NCI-H1048 (cell line): Measurements from ENCODE around the gene RAC2.

Experiments
- DNase-seq: peaks from one replicate; lab custom pipeline; 2025; lab: John Stamatoyannopoulos, UW

RAC2 gene

GRCh38 chr22:37244114-37244921, at the start of gene RAC2:
Gene RAC2 (minus strand): TSS chr22:37244269. CDS start chr22:37244148, 121 bp downstream.
- no peak for DNase-seq

- DNase-seq, result no peak
These were observed 49.1 kb upstream of the RAC2 start for GRCh38 chr22:37293172-37293571.

DNA sequence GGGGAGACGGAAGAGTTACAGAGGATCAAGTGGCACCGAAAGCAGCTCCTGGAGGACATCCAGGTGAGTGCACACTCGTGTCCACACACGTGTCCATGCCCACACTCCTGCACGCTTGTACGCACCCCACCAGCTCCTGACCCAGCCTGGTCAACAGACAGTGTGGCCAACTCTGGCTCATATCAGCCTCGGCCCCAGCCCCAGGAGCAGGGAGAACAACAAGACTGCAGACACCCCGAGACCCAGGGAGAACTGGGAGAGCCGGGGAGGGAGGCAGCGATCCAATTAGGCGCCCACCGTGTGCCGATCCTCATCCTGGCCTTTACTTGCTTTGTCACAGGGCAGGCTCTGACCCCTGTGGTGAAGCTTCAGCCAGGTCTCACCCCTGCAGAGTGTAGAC, 48.6 kb upstream of the RAC2 start:
- no peak for DNase-seq

- no peak for DNase-seq
These were observed 47.7 kb upstream of the RAC2 start for GRCh38 chr22:37291559-37292298.

- DNase-seq, result no peak
These were observed 46.7 kb upstream of the RAC2 start for GRCh38 chr22:37290737-37291136.

DNA sequence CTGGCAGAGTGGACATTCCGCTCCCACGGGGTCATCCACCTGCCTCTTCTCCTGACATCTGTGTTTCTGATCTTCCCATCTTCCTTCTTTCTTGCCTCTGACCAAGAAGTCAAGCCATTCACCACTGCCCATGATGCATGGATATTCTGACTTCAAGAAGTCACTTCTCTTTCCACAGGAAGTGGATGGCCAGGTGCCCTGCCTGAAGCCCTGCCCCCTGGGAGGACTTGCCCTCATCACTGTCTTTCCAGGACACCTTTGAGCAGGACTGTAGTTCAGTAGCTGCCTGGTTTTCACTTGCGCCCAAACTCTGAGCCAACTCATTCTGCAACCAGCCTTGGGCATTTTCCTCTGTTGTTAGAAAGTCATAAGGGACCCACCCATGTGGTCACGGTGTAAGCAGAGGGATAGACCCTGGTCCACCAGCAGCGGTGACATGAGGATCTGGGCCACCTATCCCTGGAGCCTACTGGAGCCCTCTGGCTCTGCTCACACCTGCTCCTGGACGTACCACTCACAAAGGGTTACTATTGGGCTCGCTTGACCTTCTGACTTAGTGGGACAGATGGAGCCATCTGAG, 45.2 kb upstream of the RAC2 start:
- DNase-seq, result no peak

DNA sequence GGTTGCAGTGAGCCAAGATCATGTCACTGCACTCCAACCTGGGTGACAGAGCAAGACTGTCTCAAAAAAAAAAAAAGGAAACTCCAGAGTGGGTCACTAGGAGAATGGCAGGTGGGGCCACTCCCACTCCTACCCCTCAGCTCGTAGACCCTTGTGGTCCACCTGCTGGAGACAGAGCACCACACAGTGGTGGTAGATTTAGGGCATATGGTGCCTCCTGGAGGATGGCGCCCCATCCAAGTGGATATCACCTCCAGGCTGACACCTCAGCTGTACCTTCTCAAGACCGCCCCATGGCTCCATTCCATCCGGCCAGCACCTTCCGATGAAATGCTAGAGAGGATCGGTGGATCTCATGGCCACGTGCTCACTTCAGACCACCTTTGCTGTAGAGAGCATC, 44.5 kb upstream of the RAC2 start:
- no peak for DNase-seq

DNA sequence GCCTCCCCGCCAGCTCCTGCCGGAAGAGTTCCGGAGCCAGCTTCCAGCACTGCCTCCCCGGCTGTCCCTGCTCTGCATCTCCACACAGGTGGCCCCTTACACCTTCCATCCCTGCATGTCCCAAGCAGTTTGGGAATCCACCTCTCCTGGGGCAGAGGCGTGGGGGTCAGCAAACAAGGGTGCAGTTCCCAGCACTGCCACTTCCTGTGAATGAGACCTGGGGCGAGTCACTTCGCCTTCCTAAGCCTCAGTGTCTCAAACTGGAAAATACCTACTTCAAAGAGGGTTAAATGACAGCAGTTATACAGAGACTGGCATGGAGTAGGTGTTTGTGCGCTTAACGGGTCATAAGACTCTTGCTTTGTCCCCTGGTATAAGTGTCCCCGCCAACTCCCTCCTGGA, 43.5 kb upstream of the RAC2 start:
- no peak for DNase-seq

- no peak for DNase-seq
These were observed 41.9 kb upstream of the RAC2 start for GRCh38 chr22:37285937-37286336.

- no peak for DNase-seq
These were observed 40.8 kb upstream of the RAC2 start for GRCh38 chr22:37284805-37285355.

DNA sequence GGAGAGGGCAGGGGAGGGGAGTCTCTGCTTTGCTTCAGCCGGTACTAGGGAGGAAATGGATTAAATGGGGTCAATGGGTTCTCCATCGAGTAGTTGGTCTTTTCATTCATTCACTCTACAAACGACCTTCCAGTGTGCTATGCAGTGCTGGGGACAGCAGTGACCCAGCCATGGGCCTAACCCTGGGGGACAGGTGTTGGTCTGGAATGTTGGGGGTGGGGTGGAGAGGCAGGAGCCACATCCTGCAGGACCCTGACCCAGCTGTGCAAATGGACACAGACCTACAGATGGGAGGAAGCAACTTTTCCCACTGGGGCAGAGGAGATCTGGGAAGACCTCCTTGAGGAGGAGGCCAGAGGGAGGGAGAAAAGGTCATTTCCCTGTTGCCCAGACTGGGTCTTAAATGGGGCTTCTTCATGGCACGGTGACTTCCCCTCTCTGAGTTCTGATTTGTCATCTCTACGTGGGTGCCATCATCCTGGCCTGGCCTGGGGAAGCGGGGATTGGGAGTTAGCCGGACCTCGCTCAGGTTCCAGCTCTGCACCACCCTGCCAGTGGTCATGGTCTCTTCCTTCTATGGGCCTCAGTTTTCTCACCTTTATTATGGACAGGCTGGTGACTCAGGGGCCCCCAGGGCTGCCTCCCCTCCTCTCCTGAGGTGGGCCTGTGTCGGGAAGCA, 40.2 kb upstream of the RAC2 start:
- DNase-seq, result no peak

DNA sequence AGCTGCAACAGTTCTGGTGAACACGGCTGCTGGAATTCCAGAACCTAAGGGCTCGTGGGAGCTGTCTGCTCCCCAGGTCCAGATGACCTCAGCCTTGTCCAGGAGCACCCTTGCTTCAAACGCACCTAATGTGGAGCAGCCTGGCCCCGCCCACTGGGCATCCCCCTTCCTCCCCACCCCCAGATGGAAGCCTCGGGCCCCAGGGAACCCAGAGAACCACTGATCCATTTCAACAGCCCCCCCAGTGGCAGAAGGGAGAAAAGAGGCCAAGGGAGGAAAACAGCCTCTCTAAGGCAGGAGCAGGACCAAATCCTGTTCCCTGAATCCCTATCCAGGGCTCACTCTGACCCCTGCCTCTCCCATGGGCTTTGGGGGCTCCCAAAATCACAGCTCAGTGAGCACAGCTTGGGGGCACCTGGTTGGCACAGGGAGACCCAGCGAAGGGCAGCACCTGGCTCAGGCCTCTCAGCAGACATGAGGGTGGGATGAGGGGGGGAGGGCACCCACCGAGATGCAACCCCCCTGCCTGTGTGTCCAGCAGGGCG, 39.4 kb upstream of the RAC2 start:
- DNase-seq, result no peak

DNA sequence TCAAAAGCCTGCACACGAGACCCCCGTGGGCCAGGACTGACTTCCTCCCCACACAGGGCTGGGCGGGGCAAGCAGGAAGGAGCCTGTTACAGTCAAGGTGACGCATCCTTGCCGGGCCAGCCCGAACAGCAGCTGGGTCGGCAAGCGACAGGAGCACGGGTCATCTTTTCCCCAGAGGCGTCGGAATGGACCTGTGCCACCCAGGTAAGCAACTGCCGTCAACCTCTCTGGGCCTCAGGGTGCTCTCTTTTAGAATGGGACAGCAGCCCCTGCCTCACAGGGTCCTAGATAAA, 38.3 kb upstream of the RAC2 start, which contains the start of gene CYTH4:
CYTH4 (plus strand) TSS at position 124 of the 293 bp plus-strand sequence; CDS start at position 186, 62 bp downstream.
- DNase-seq, result no peak

GRCh38 chr22:37281646-37282384, 37.7 kb upstream of the RAC2 start:
- DNase-seq, result no peak

DNA sequence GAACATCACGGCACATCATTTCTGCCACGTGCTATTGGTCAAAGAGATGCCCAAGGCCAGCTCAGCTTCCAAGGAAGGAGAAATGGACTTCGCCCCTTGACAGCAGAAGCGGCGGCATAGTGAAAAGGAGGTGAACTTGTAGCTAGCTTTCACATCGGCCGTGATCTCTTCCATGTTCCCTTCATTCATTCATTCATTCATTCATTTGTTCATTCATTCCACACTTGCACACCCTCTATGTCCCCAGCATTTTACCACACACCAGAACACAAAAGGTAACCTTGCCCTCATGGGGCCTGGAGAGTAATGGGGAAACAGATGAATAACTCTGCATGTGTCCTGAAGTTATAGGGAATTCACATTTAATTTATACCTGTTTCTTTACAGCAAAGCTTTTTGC, 37.1 kb upstream of the RAC2 start:
- no peak for DNase-seq

GRCh38 chr22:37280718-37281117, 36.6 kb upstream of the RAC2 start:
- no peak for DNase-seq

DNA sequence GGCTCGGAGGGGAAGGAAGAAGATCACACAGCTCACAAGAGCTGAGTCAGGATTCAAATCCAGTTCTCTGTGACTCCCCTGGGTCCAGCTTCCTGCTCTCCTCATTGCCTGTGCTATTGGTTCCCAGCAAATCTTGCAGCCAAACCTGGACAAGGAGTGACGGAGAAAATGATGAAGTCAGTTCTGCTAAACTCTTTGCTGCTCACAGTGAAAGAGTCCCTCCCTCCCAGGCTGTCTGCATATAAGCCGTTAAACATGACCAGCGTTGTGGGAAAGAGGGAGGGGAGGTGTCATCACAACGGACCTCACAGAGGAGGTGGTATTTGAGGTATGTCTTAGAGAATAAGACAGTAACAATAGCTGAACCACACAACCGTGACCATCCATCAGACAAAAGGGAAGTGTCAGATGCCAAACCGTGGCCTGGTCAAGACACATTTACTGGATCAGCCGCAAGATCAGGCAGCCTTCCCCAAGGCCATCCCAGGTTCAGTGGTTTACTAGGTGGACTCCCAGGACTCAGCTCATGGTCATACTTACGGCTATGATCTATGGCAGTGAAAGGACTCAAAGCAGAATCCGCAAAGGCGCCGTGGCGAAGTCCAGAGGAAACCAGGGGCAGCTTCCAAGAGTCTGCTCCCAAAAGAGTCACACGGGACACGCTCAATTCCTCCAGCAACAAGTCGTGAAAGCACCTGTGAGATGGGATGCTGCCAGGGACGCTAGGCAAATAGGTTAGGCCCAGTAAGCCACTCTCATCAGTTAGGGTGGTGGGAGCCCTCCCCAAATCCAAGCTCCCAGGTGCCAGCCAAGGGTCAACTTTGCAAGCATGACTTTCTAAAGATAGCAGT, 35.5 kb upstream of the RAC2 start:
- no peak for DNase-seq

DNA sequence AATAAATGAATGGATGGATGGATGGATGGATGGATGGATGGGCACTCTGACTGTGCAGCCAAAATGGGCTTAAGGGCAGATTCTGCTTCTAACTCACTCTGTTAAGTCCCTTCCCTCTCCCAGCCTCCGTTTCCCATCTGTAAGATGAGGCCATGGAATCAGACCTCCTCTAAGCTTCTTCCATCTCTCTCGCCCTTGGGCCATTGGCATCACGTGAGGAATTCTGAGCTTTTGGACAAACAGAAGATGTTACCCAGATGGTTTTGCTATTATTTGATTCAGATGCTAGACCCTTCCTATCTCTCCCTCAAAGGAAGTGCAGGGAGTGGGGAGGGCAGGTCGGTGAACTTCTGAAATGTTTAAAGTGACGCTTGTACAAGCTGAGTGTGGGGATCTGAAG, 34.2 kb upstream of the RAC2 start:
- no peak for DNase-seq

- DNase-seq, result no peak
These were observed 33.3 kb upstream of the RAC2 start for GRCh38 chr22:37277384-37277783.

DNA sequence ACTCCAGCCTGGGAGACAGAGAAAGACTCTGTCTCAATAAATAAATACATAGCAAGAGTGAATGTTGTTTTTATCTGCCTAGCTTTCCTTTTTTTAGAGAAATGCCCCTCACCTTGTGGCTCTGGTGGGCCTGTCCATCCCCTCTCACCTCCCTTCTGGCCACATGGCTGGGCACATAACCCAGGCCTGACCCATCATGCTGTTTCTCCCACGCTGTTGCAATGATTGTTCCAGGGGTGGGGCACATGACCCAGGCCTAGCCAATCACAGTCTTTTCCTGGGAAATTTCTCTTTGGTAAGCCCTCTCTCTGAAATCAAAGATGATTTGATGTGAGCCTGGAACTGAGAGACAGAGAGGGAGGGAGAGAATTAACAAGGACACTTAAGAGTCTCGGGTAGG, 32.7 kb upstream of the RAC2 start:
- no peak for DNase-seq
